Neural cell (in vitro differentiated cells): ENCODE measurements around the gene HS6ST2. TPM values are rescaled to one million over a fixed set of nuclear protein-coding genes. Genes with fewer than 3 reads are reported as not detected.

ENCODE experiments used
- polyA plus RNA-seq: library from polyadenylated mRNA; depleted of rRNA; stranded (reverse); fragments of >200 nt; gene quantifications from 2 replicates; pipeline ENCODE4 v1.2.3, GENCODE V29; 2014
- small RNA-seq, 3 experiments: library from RNA; depleted of rRNA; stranded (forward); fragments of <200 nt; gene quantifications; one replicate each; pipeline ENCODE3, GENCODE V24; 2012

Gene HS6ST2
- polyA plus RNA-seq, 1 donor from 2014 or later = 43.0 TPM

Small RNA genes lying within 50 kb of the gene (small RNA-seq; reads per million reads assigned to genes)
- gene RNU6-98P = 0.46 to 5.3 (median 0.74) reads per million in 3 experiments
- 0 reads per million in 3 experiments for gene Z82205.1

Other genes with a start within 250 kb of the HS6ST2 start
- not detected in 2 replicates for gene USP26, start 138.5 kb upstream of the HS6ST2 start, polyA plus RNA-seq